NCI-H1105 treated with DMSO at 0.1 percent for 48 hours (cell line): ENCODE results near the gene COL5A2.

Source experiments
- DNase-seq: peaks from one replicate; lab custom pipeline; 2025; lab: John Stamatoyannopoulos, UW

Gene COL5A2

GRCh38 chr2:189178726-189179569 lies 613 bp downstream of the COL5A2 start:
- DNase-seq = no peak

- no peak for DNase-seq
Observed at GRCh38 chr2:189178054-189178453, 1.5 kb downstream of the COL5A2 start.

GRCh38 chr2:189177251-189177840 lies 2.2 kb downstream of the COL5A2 start:
- no peak for DNase-seq

- DNase-seq = no peak
Observed at GRCh38 chr2:189176516-189176915, 3.0 kb downstream of the COL5A2 start.

- no peak for DNase-seq
Observed at GRCh38 chr2:189175869-189176433, 3.6 kb downstream of the COL5A2 start.

- no peak for DNase-seq
Observed at GRCh38 chr2:189171956-189172609, 7.5 kb downstream of the COL5A2 start.

- no peak for DNase-seq
Observed at GRCh38 chr2:189168856-189169499, 10.6 kb downstream of the COL5A2 start.

GRCh38 chr2:189165656-189166380 lies 13.7 kb downstream of the COL5A2 start:
- DNase-seq = no peak

GRCh38 chr2:189164746-189165145 lies 14.8 kb downstream of the COL5A2 start:
- DNase-seq = no peak

- no peak for DNase-seq
Observed at GRCh38 chr2:189163889-189164288, 15.7 kb downstream of the COL5A2 start.

- no peak for DNase-seq
Observed at GRCh38 chr2:189162566-189162965, 17.0 kb downstream of the COL5A2 start.

- DNase-seq = no peak
Observed at GRCh38 chr2:189161894-189162293, 17.7 kb downstream of the COL5A2 start.

- DNase-seq = no peak
Observed at GRCh38 chr2:189159717-189160116, 19.8 kb downstream of the COL5A2 start.

- no peak for DNase-seq
Observed at GRCh38 chr2:189159273-189159672, 20.3 kb downstream of the COL5A2 start.

GRCh38 chr2:189157939-189158338 lies 21.6 kb downstream of the COL5A2 start:
- no peak for DNase-seq

GRCh38 chr2:189157456-189157855 lies 22.1 kb downstream of the COL5A2 start:
- DNase-seq = no peak

- no peak for DNase-seq
Observed at GRCh38 chr2:189155795-189156194, 23.8 kb downstream of the COL5A2 start.

- DNase-seq = no peak
Observed at GRCh38 chr2:189153619-189154018, 25.9 kb downstream of the COL5A2 start.

- DNase-seq = no peak
Observed at GRCh38 chr2:189152483-189152882, 27.1 kb downstream of the COL5A2 start.

GRCh38 chr2:189151906-189152305 lies 27.7 kb downstream of the COL5A2 start:
- DNase-seq = no peak

- peak; percentile 10 for DNase-seq
Observed at GRCh38 chr2:189150033-189150432, 29.5 kb downstream of the COL5A2 start.

GRCh38 chr2:189147989-189148388 lies 31.6 kb downstream of the COL5A2 start:
- DNase-seq = no peak
